OCI-LY7 (cell line): ENCODE results near the gene CELF6. TPM values are rescaled to one million over a fixed set of nuclear protein-coding genes. Genes with fewer than 3 reads are reported as not detected.

Experiments
- BruUV-seq: library from RNA; stranded (reverse); fragments of 400-500 nt; replicated peaks from 2 replicates; lab custom pipeline; 2021; lab: Mats Ljungman, UMichigan
- CTCF ChIA-PET: fragments of 300-600 bp; sonication (Branson Sonifier 250); formaldehyde crosslinking; loops from one replicate; lab custom pipeline; 2022; ENCODE audit warnings: antibody characterized with exemption; ENCODE audit not compliant: unreplicated experiment; lab: Charles Lee
- POLR2A ChIA-PET: fragments of 300-600 bp; sonication (Branson Sonifier 250); formaldehyde crosslinking; loops from one replicate; lab custom pipeline; 2022; ENCODE audit warnings: antibody characterized with exemption; lab: Charles Lee
- DNase-seq: peaks from one replicate; pipeline ENCODE4 v3.0.0-alpha.2; 2015; ENCODE audit warnings: low spot score
- H2AFZ ChIP-seq: fragments of 200-600 bp; sonication (generic), shearing (Covaris generic); 2 replicates; pipeline ENCODE4 v1.6.1; 2014; ENCODE audit warnings: mild to moderate bottlenecking, antibody characterized with exemption, low read length, moderate library complexity
- H3K27ac ChIP-seq: fragments of 200-600 bp; sonication (generic); 2 replicates; pipeline ENCODE4 v1.5.1; 2014; ENCODE audit warnings: mixed run types, low read depth, mild to moderate bottlenecking, moderate library complexity, low read length, inconsistent platforms; ENCODE audit not compliant: poor library complexity, severe bottlenecking
- H3K36me3 ChIP-seq: fragments of 200-600 bp; sonication (generic); 2 replicates; pipeline ENCODE4 v1.6.1; 2014; ENCODE audit warnings: mild to moderate bottlenecking, antibody characterized with exemption, low read length, moderate library complexity, mixed read lengths; ENCODE audit not compliant: insufficient read depth
- H3K4me1 ChIP-seq: fragments of 200-600 bp; sonication (generic); 2 replicates; pipeline ENCODE4 v1.5.1; 2014; ENCODE audit warnings: mild to moderate bottlenecking, low read length; ENCODE audit not compliant: insufficient read depth, poor library complexity, severe bottlenecking
- H3K4me2 ChIP-seq: fragments of 200-600 bp; sonication (generic); 2 replicates; pipeline ENCODE4 v1.6.1; 2014; ENCODE audit warnings: mild to moderate bottlenecking, low read length
- H3K4me3 ChIP-seq: fragments of 200-600 bp; sonication (generic); 2 replicates; pipeline ENCODE4 v1.5.1; 2014; ENCODE audit warnings: mild to moderate bottlenecking, low read depth, low read length; ENCODE audit not compliant: poor library complexity, severe bottlenecking
- H3K79me2 ChIP-seq: fragments of 200-600 bp; sonication (generic); 2 replicates; pipeline ENCODE4 v1.6.1; 2016; ENCODE audit warnings: low read depth, mild to moderate bottlenecking, low read length, moderate library complexity, mixed read lengths; ENCODE audit not compliant: insufficient read depth
- H3K9me2 ChIP-seq: fragments of 200-600 bp; sonication (generic); 2 replicates; pipeline ENCODE4 v1.6.1; 2016; ENCODE audit warnings: mild to moderate bottlenecking, low read length, mixed read lengths; ENCODE audit not compliant: insufficient read depth
- H3K9me3 ChIP-seq: fragments of 200-600 bp; sonication (generic); 2 replicates; pipeline ENCODE4 v1.6.1; 2014; ENCODE audit warnings: mild to moderate bottlenecking, mixed run types, low read length, mixed read lengths
- H4K20me1 ChIP-seq: fragments of 200-600 bp; sonication (generic); 2 replicates; pipeline ENCODE4 v1.6.1; 2014; ENCODE audit warnings: mild to moderate bottlenecking, antibody characterized with exemption, low read length, moderate library complexity, mixed read lengths; ENCODE audit not compliant: insufficient read depth
- CTCF ChIP-seq: fragments of 200-600 bp; sonication (generic); conservative IDR thresholded peaks from 2 replicates; pipeline ENCODE4 v1.5.1; 2014; ENCODE audit warnings: mild to moderate bottlenecking, antibody characterized with exemption, low read length, moderate library complexity, mixed read lengths
- EZH2phosphoT487 ChIP-seq: fragments of 200-600 bp; sonication (generic); IDR thresholded peaks from 2 replicates; pipeline ENCODE4 v1.6.1; 2018; ENCODE audit warnings: low read depth, borderline replicate concordance, mild to moderate bottlenecking, mixed run types, antibody characterized with exemption, low read length, moderate library complexity, mixed read lengths
- intact Hi-C: fragments of 100-400 bp; cut with micrococcal nuclease; formaldehyde crosslinking; loops from one replicate; pipeline ENCODE4 v1.10.0; 2022; ENCODE audit not compliant: unreplicated experiment
- total RNA-seq, 2 experiments: library from RNA; depleted of rRNA in 1 of 2; stranded (reverse); fragments of >200 nt in 1 of 2; shearing (Covaris generic) in 1 of 2; gene quantifications; 2 replicates each; pipeline ENCODE4 v1.2.3, GENCODE V29; 2014 to 2022

Gene CELF6
- total RNA-seq, 2 experiments from 2014 or later, result 0.78 to 0.79 TPM

- peak overlapping the region; percentile 79 for H2AFZ ChIP-seq
- intact Hi-C loops, result loop anchor here (1.0 to 5.0 kb wide), 6 partner anchors 41 to 510 kb away; partner anchors contain the start of genes ADPGK, ARIH1, GRAMD2A and MYO9A
- H3K79me2 ChIP-seq, result peaks cover 22% of the 10 kb centered on the region
- ChIA-PET POLR2A (interaction anchor here (0.6 kb wide), 2 partner anchors 29 to 114 kb away, joined by 3 read pairs; no protein-coding TSS in a partner anchor), CTCF (no interaction called here)
- peak; percentile 22 for DNase-seq
- no TSS peak for BruUV-seq
- H3K4me3 ChIP-seq, result peak overlapping the region; percentile 97
- TF ChIP-seq EZH2phosphoT487, result no peak
- no peak for TF ChIP-seq CTCF
- peak overlapping the region; percentile 78 for H3K4me2 ChIP-seq
- H3K4me1 ChIP-seq, result peaks cover 25% of the 10 kb centered on the region
- no peaks in the 10 kb centered on the region for H3K9me2 ChIP-seq
- peak overlapping the region; percentile 42 for H3K27ac ChIP-seq
- H4K20me1 ChIP-seq, result no peaks in the 10 kb centered on the region
- no peaks in the 10 kb centered on the region for H3K9me3 ChIP-seq
- H3K36me3 ChIP-seq, result peaks cover 26% of the 10 kb centered on the region
These were observed 48.1 kb downstream of the CELF6 start for GRCh38 chr15:72271895-72272212.

- BruUV-seq, result TSS peak; percentile 70
These were observed 48.7 kb downstream of the CELF6 start for GRCh38 chr15:72271221-72271620.

More at GRCh38 chr15:72271221-72271620, 48.7 kb downstream of the CELF6 start:
- peak overlapping the region; percentile 78 for H3K4me2 ChIP-seq
- no peak overlapping the region for H2AFZ ChIP-seq
- POLR2A ChIA-PET, result interaction anchor here (0.6 kb wide), 2 partner anchors 29 to 113 kb away, joined by 3 read pairs; no protein-coding TSS in a partner anchor
- H3K36me3 ChIP-seq, result peaks cover 32% of the 10 kb centered on the region
- H4K20me1 ChIP-seq, result no peaks in the 10 kb centered on the region
- peaks cover 25% of the 10 kb centered on the region for H3K4me1 ChIP-seq
- no peak for DNase-seq
- H3K27ac ChIP-seq, result no peak overlapping the region
- CTCF ChIA-PET, result no interaction called here
- peaks cover 22% of the 10 kb centered on the region for H3K79me2 ChIP-seq
- intact Hi-C loops, result loop anchor here (5.0 kb wide), 4 partner anchors 74 to 511 kb away; partner anchors contain the start of genes ADPGK, ARIH1, GRAMD2A and MYO9A
- no peaks in the 10 kb centered on the region for H3K9me2 ChIP-seq
- no peaks in the 10 kb centered on the region for H3K9me3 ChIP-seq
- TF ChIP-seq EZH2phosphoT487 (no peak), CTCF (no peak)
- H3K4me3 ChIP-seq, result peak overlapping the region; percentile 97
